ENCODE measurements around the gene MLC1. TPM values are rescaled to one million over a fixed set of nuclear protein-coding genes. Genes with fewer than 3 reads are reported as not detected.

The MLC1 gene
- total and polyA plus RNA-seq, 8 donors: not detected

DNA sequence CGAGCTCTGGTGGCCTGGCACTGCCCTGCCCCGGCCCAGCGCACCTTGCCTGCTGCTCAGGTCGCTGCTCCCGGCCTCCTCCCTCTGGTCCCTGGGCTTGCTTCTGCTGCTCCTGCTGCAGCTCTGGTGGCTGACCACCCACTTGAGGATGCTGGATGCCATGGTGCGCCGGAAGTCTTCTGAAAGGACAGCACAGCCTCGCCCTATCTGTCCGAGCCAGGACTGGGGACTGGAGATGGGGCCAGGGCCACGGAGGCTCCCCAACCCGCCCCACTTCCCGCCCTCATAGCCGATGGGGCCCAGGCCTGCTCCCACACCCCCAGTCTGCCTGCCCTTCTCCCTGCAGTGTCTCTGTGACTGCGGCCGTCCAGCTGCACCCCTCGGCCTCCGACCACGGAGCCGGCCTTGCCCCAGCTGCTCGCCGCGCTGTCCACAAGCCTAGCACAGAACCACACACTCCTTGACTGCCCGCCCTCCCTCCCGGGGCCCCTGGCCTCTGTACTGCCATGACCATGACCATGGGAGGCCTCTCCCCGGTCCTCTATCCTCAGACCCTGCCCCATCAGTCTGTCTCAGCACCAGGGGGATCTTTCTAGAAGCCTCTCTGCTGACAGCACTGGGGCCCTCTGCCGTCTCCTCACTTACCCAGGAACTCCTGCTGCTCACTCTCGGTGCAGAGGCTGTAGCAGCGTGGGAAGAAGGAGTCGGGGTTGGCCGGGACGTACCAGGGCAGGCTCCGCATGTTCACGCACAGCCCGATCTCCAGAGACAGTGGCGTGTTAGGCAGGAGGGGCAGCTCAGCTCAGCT is 39.8 kb downstream of the MLC1 start:
- no peak for DNase-seq
- Histone ChIP-seq H3K27me3 (peaks cover 0 to 69% (median 14%) of the 10 kb centered on the region in 3 donors), H3K4me1 (no peaks in the 10 kb centered on the region), H3K36me3 (no peaks in the 10 kb centered on the region), H3K9me3 (no peaks in the 10 kb centered on the region), H3K4me3 (no peak overlapping the region), H3K27ac (no peak overlapping the region)
- WGBS, 5 donors: 67 to 77% (median 73%) methylated on average over 32 to 35 of the region's 35 CpGs
- TF ChIP-seq, protein P1, sequence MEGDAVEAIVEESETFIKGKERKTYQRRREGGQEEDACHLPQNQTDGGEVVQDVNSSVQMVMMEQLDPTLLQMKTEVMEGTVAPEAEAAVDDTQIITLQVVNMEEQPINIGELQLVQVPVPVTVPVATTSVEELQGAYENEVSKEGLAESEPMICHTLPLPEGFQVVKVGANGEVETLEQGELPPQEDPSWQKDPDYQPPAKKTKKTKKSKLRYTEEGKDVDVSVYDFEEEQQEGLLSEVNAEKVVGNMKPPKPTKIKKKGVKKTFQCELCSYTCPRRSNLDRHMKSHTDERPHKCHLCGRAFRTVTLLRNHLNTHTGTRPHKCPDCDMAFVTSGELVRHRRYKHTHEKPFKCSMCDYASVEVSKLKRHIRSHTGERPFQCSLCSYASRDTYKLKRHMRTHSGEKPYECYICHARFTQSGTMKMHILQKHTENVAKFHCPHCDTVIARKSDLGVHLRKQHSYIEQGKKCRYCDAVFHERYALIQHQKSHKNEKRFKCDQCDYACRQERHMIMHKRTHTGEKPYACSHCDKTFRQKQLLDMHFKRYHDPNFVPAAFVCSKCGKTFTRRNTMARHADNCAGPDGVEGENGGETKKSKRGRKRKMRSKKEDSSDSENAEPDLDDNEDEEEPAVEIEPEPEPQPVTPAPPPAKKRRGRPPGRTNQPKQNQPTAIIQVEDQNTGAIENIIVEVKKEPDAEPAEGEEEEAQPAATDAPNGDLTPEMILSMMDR (IDR thresholded peaks at IDR 0.05): no peak
- TF ChIP-seq EP300 (IDR thresholded peaks at IDR 0.05) (no peak), POLR2A (IDR thresholded peaks at IDR 0.05) (no peak), POLR2AphosphoS5 (IDR thresholded peaks at IDR 0.05) (no peak)
- intact Hi-C loops (cut with DNase I; ENCODE audit: low total_unique reads): no loop called here

DNA sequence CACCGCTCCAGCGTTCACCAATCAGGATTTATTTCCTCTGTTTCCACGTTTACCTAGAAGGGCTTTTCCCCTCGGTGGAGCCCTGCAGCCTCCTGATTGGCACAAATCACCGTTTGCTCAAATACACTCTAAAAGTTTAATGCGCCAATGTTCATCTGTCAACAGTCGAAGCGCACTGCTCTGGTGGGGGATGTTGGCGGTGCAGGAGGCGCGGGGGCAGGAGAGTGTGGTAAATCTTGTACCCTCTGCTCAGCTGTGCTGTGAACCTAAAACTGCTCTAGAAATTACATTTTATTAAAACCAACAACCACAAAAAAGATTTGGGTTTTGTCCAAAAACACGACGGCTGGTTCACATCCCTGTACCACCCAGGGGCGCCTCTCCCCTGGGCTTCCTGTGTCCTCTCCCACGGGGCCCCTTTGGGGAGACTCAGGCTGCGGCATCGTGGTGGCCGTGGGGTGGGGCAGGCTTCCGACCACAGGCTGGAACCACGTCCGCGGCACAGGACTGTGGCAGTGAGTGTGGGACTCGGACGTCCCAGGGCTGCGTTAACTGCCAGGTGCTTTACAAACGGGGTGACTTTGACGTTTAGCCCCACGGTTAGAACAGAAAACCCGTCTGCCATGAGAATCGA is 40.6 kb downstream of the MLC1 start:
- intact Hi-C loops (cut with DNase I; ENCODE audit: low total_unique reads): no loop called here
- no peak overlapping the region for H3K4me3 ChIP-seq
- H3K4me1 ChIP-seq: no peaks in the 10 kb centered on the region
- H3K27ac ChIP-seq: no peak overlapping the region
- WGBS, 5 donors: 63 to 69% (median 64%) methylated on average over 22 to 30 of the region's 30 CpGs
- H3K36me3 ChIP-seq: no peaks in the 10 kb centered on the region
- H3K9me3 ChIP-seq: peaks cover 0 to 3% (median under 1%) of the 10 kb centered on the region in 4 donors
- H3K27me3 ChIP-seq: peaks cover 0 to 64% (median 14%) of the 10 kb centered on the region in 3 donors
- DNase-seq: no peak
- no peak for TF ChIP-seq POLR2A (IDR thresholded peaks at IDR 0.05)
- TF ChIP-seq, protein P1 (IDR thresholded peaks at IDR 0.05): no peak
- TF ChIP-seq POLR2AphosphoS5 (IDR thresholded peaks at IDR 0.05): no peak
- no peak for TF ChIP-seq EP300 (IDR thresholded peaks at IDR 0.05)

DNA sequence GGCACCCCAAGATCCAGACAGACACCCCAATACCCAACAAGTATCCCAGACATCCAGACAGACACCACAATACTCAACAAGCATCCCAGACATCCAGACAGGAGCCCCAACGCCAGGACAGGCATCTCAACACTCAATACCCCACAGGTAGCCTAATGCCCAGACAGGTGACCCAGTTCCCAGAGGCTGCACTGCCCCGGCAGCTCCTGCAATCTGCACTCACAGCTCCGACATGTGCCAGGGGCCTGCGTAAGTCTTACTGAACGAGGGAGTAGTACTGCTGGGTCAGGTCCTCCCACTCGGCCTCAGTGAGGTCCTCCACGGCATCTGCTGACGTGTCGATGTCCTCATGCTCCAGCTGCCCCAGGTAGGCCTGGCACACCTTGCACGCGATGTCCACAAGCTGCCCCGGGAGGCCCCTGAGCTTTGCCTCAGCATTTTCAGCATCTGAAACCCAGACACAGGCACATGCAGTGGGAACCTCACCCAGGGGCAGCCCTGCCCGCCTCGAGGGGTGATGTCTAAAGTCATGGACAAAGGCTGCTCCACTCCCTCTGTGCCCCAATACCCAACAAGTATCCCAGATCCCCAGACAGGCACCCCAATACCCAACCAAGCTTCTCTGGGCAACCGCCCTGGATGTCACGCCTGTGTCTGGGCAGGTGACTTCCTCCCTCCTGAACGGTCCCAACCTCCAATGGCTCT is 43.7 kb downstream of the MLC1 start:
- WGBS, 5 donors: 77 to 87% (median 79%) methylated on average over 15 to 17 of the region's 17 CpGs
- intact Hi-C loops (cut with DNase I; ENCODE audit: low total_unique reads): no loop called here
- Histone ChIP-seq H3K4me1 (no peaks in the 10 kb centered on the region), H3K9me3 (peaks cover 0 to 14% (median 8%) of the 10 kb centered on the region in 4 donors), H3K27me3 (peaks cover 0 to 42% (median 14%) of the 10 kb centered on the region in 3 donors), H3K27ac (no peak overlapping the region), H3K36me3 (no peaks in the 10 kb centered on the region), H3K4me3 (no peak overlapping the region)
- no peak for DNase-seq
- TF ChIP-seq EP300 (IDR thresholded peaks at IDR 0.05): no peak
- TF ChIP-seq, protein P1 (IDR thresholded peaks at IDR 0.05): no peak
- TF ChIP-seq POLR2A (IDR thresholded peaks at IDR 0.05): no peak
- no peak for TF ChIP-seq POLR2AphosphoS5 (IDR thresholded peaks at IDR 0.05)

DNA sequence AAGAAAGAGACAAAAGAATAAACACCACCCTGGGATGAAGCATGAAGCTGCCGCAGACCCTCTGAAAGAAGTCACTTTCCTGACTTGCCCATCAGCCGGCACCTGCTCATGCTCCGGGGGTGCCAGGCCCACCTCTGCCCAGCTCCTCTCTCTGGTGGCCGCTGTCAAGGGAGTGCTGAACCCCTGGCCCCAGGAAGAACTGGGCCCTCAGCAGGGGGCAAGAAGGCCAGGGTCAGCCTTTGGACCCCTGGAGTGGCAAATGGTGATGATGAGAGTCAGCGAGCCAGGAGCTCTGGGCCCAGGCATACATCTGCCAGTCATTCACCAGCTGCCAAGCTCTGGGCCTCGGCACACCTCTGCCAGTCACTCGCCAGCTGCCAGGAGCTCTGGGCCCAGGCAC is 44.5 kb downstream of the MLC1 start:
- TF ChIP-seq POLR2A (IDR thresholded peaks at IDR 0.05) (no peak), EP300 (IDR thresholded peaks at IDR 0.05) (no peak)
- WGBS, 5 donors: 82 to 87% (median 85%) methylated on average over 4 to 7 of the region's 7 CpGs
- intact Hi-C loops (cut with DNase I; ENCODE audit: low total_unique reads): no loop called here
- Histone ChIP-seq H3K4me1 (no peaks in the 10 kb centered on the region), H3K27me3 (peaks cover 0 to 39% (median 14%) of the 10 kb centered on the region in 3 donors), H3K27ac (no peak overlapping the region), H3K4me3 (no peak overlapping the region), H3K9me3 (peaks cover 0 to 14% (median 8%) of the 10 kb centered on the region in 4 donors), H3K36me3 (no peaks in the 10 kb centered on the region)
- no peak for DNase-seq

All from stomach (tissue), 9 donors.